ENCODE data around the gene NRG3.

NRG3 gene

DNA sequence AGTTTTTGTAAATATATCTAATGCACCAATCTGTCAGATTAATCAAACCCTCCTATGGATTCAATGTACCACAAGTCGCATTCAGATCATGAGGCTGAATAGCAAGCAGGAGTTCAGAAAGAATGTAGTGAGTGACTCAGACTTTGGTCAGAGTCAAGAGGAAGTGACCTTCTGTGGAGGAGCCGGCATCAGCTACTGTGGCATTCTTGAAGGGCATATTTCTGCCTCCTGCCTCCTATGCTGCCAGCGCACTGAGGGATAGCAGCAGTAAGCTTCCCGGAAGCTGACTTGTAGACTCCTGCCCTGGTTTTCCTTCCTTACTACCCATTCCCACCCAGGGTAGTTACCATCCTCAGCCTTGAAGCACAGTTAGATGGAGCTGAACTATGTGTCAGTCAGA, 867.5 kb downstream of the NRG3 start:
- H3K9me3 ChIP-seq (ENCODE audit: control insufficient read depth in 1 of 2, low read length in 2 of 2) = no peaks in the 10 kb centered on the region
- H3K27ac ChIP-seq (ENCODE audit: low read depth, low read length) = no peak overlapping the region
- no peak overlapping the region for H3K9ac ChIP-seq (ENCODE audit: low read depth in 1 of 2, low read length in 2 of 2)
- no peaks in the 10 kb centered on the region for H3K27me3 ChIP-seq (ENCODE audit: control insufficient read depth in 1 of 2, insufficient read depth in 2 of 2, low read length in 2 of 2)
- no peak overlapping the region for H3K4me3 ChIP-seq (ENCODE audit: low read depth in 1 of 2, low read length in 2 of 2)
- H3K36me3 ChIP-seq (ENCODE audit: control insufficient read depth in 1 of 2, insufficient read depth in 2 of 2, low read length in 2 of 2) = no peaks in the 10 kb centered on the region
- H3K4me1 ChIP-seq (ENCODE audit: control insufficient read depth in 1 of 2, insufficient read depth in 2 of 2, low read length in 2 of 2) = no peaks in the 10 kb centered on the region

DNA sequence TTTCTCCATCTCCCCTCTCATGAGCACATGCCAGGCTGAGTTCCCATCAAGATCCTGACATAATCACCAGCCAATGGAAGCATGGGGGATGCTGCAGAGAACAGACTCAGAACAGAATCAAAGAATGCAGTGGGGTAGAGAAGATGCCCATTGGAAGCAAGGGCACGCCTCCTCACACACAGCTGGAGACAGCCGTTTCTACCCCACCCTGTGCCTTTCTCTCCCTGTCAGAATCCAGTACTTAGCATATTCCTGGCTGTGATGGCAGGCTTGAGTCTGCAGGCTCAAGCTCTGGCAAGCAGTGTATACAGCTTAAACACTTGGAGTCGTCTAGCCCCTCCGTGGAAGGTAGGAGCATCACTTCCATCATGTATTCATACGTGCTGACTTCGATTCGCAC, 867.9 kb downstream of the NRG3 start:
- Histone ChIP-seq H3K27ac (ENCODE audit: low read depth, low read length) (no peak overlapping the region), H3K9me3 (ENCODE audit: control insufficient read depth in 1 of 2, low read length in 2 of 2) (no peaks in the 10 kb centered on the region)

DNA sequence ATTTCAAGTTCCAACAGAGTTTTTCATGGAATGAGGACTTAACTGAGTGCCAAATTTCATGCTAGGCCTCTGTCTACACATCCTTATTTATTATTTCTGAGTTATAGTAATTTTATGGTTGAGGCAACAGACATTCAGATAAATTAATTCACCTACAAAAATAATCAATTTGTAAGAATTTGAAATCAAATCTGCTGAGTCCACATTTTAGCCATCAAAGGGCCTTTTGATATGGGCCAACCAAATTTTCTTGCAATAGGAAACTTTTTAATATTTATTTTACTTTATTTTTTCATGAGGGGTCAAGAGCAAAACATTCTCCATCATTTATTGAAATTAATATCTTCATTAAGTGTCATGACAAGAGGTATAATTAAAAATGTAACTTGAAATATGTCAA, 875.5 kb downstream of the NRG3 start:
- no peaks in the 10 kb centered on the region for H3K27me3 ChIP-seq (ENCODE audit: control insufficient read depth in 1 of 2, insufficient read depth in 2 of 2, low read length in 2 of 2)
- H3K36me3 ChIP-seq (ENCODE audit: control insufficient read depth in 1 of 2, insufficient read depth in 2 of 2, low read length in 2 of 2) = no peaks in the 10 kb centered on the region
- no peaks in the 10 kb centered on the region for H3K4me1 ChIP-seq (ENCODE audit: control insufficient read depth in 1 of 2, insufficient read depth in 2 of 2, low read length in 2 of 2)
- H3K9ac ChIP-seq (ENCODE audit: low read depth in 1 of 2, low read length in 2 of 2) = no peak overlapping the region
- no peaks in the 10 kb centered on the region for H3K9me3 ChIP-seq (ENCODE audit: control insufficient read depth in 1 of 2, low read length in 2 of 2)
- no peak overlapping the region for H3K4me3 ChIP-seq (ENCODE audit: low read depth in 1 of 2, low read length in 2 of 2)
- no peak overlapping the region for H3K27ac ChIP-seq (ENCODE audit: low read depth, low read length)

More for the DNA sequence above, 867.9 kb downstream of the NRG3 start:
- Histone ChIP-seq H3K4me3 (ENCODE audit: low read depth in 1 of 2, low read length in 2 of 2) (no peak overlapping the region), H3K36me3 (ENCODE audit: control insufficient read depth in 1 of 2, insufficient read depth in 2 of 2, low read length in 2 of 2) (no peaks in the 10 kb centered on the region), H3K4me1 (ENCODE audit: control insufficient read depth in 1 of 2, insufficient read depth in 2 of 2, low read length in 2 of 2) (no peaks in the 10 kb centered on the region), H3K27me3 (ENCODE audit: control insufficient read depth in 1 of 2, insufficient read depth in 2 of 2, low read length in 2 of 2) (no peaks in the 10 kb centered on the region), H3K9ac (ENCODE audit: low read depth in 1 of 2, low read length in 2 of 2) (no peak overlapping the region)

DNA sequence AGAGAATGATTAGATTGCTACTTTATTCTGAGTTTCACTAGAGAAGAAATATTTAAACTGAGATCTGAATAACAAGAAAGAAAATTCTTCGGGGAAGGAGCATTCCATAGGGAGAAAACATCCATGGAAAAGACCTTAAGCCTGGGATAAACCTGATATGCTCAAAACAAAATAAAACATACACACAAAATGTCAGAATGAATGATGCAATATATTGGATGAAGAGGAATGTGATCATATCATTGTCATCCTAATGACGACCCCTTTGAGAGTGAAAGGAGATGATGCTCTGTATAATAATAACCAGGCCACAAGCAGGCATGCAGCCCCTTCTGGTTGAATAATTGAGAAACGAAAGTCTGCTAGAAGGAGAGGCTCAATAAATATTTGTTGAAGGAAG, 882.4 kb downstream of the NRG3 start:
- Histone ChIP-seq H3K27me3 (ENCODE audit: control insufficient read depth in 1 of 2, insufficient read depth in 2 of 2, low read length in 2 of 2) (no peaks in the 10 kb centered on the region), H3K9me3 (ENCODE audit: control insufficient read depth in 1 of 2, low read length in 2 of 2) (no peaks in the 10 kb centered on the region), H3K27ac (ENCODE audit: low read depth, low read length) (no peak overlapping the region), H3K9ac (ENCODE audit: low read depth in 1 of 2, low read length in 2 of 2) (no peak overlapping the region), H3K4me3 (ENCODE audit: low read depth in 1 of 2, low read length in 2 of 2) (no peak overlapping the region), H3K36me3 (ENCODE audit: control insufficient read depth in 1 of 2, insufficient read depth in 2 of 2, low read length in 2 of 2) (no peaks in the 10 kb centered on the region), H3K4me1 (ENCODE audit: control insufficient read depth in 1 of 2, insufficient read depth in 2 of 2, low read length in 2 of 2) (no peaks in the 10 kb centered on the region)

DNA sequence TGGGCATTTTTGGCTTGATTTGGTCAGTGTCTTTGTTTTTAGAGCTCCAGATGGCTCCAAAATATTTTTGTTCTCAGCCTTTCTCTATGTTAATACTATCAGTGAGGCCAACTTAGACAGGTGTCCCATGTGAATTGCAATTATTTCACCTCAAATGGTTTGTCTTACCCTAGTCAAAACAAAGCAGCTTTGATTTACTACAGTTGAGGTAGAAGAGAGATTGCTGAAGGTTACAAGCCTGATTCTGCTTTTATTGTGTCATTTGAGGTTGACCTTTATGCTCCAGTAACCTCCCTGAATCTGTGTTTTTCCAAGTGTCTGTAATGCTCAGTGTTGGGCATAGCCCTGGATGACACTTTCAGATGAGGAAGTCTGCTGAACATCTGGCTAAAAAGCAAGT, 882.9 kb downstream of the NRG3 start:
- H3K4me3 ChIP-seq (ENCODE audit: low read depth in 1 of 2, low read length in 2 of 2) = no peak overlapping the region
- H3K27me3 ChIP-seq (ENCODE audit: control insufficient read depth in 1 of 2, insufficient read depth in 2 of 2, low read length in 2 of 2) = no peaks in the 10 kb centered on the region
- H3K36me3 ChIP-seq (ENCODE audit: control insufficient read depth in 1 of 2, insufficient read depth in 2 of 2, low read length in 2 of 2) = no peaks in the 10 kb centered on the region
- H3K9ac ChIP-seq (ENCODE audit: low read depth in 1 of 2, low read length in 2 of 2) = no peak overlapping the region
- no peaks in the 10 kb centered on the region for H3K4me1 ChIP-seq (ENCODE audit: control insufficient read depth in 1 of 2, insufficient read depth in 2 of 2, low read length in 2 of 2)
- H3K9me3 ChIP-seq (ENCODE audit: control insufficient read depth in 1 of 2, low read length in 2 of 2) = no peaks in the 10 kb centered on the region
- no peak overlapping the region for H3K27ac ChIP-seq (ENCODE audit: low read depth, low read length)

- H3K4me1 ChIP-seq (ENCODE audit: control insufficient read depth in 1 of 2, insufficient read depth in 2 of 2, low read length in 2 of 2) = no peaks in the 10 kb centered on the region
- H3K9me3 ChIP-seq (ENCODE audit: control insufficient read depth in 1 of 2, low read length in 2 of 2) = no peaks in the 10 kb centered on the region
- H3K27ac ChIP-seq (ENCODE audit: low read depth, low read length) = no peak overlapping the region
- H3K9ac ChIP-seq (ENCODE audit: low read depth in 1 of 2, low read length in 2 of 2) = no peak overlapping the region
- H3K4me3 ChIP-seq (ENCODE audit: low read depth in 1 of 2, low read length in 2 of 2) = no peak overlapping the region
- no peaks in the 10 kb centered on the region for H3K36me3 ChIP-seq (ENCODE audit: control insufficient read depth in 1 of 2, insufficient read depth in 2 of 2, low read length in 2 of 2)
- no peaks in the 10 kb centered on the region for H3K27me3 ChIP-seq (ENCODE audit: control insufficient read depth in 1 of 2, insufficient read depth in 2 of 2, low read length in 2 of 2)
Observed at GRCh38 chr10:82759050-82759449, 884.1 kb downstream of the NRG3 start.

DNA sequence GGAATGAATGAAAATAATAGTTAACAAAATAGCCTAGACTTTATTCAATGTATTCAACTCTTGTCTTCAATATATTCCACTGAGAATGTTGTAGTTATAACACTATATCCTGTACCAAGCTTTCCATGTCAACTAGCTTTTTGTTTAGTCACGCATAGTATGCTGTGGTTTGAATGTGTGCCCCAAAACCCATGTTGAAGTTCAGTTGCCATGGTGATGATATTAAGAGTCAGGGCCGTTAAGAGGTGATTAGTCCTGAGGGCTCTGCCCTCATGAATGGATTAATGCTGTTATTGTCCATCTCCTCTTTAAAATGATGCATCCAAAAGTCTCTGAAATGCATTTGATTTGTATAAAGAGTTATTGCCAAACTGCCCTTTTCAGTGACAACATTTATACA, 887.6 kb downstream of the NRG3 start:
- Histone ChIP-seq H3K27ac (ENCODE audit: low read depth, low read length) (no peak overlapping the region), H3K9ac (ENCODE audit: low read depth in 1 of 2, low read length in 2 of 2) (no peak overlapping the region)

DNA sequence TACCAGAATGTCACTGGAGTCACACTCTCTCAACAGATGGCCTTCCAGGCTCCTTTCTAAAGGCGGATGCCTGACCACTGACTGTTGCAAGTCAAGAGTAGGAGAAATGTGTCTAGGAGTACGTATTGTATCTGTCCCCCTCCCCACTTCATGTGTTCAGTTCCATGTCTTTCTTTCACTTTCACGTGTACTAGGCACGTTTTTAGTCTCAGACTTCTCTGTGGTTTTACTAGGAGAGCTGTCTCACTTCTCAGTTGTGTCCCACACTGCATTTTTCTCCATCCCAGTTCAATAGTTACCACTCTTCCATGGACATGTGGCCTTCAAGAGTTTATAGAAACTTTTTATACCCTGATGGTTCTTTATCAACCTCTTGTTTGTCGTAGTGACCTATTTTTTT, 893.0 kb downstream of the NRG3 start:
- no peak overlapping the region for H3K9ac ChIP-seq (ENCODE audit: low read depth in 1 of 2, low read length in 2 of 2)
- no peaks in the 10 kb centered on the region for H3K27me3 ChIP-seq (ENCODE audit: control insufficient read depth in 1 of 2, insufficient read depth in 2 of 2, low read length in 2 of 2)
- no peaks in the 10 kb centered on the region for H3K9me3 ChIP-seq (ENCODE audit: control insufficient read depth in 1 of 2, low read length in 2 of 2)
- H3K4me3 ChIP-seq (ENCODE audit: low read depth in 1 of 2, low read length in 2 of 2) = no peak overlapping the region
- no peaks in the 10 kb centered on the region for H3K4me1 ChIP-seq (ENCODE audit: control insufficient read depth in 1 of 2, insufficient read depth in 2 of 2, low read length in 2 of 2)
- H3K27ac ChIP-seq (ENCODE audit: low read depth, low read length) = no peak overlapping the region
- H3K36me3 ChIP-seq (ENCODE audit: control insufficient read depth in 1 of 2, insufficient read depth in 2 of 2, low read length in 2 of 2) = no peaks in the 10 kb centered on the region

More for the DNA sequence above, 887.6 kb downstream of the NRG3 start:
- H3K9me3 ChIP-seq (ENCODE audit: control insufficient read depth in 1 of 2, low read length in 2 of 2) = no peaks in the 10 kb centered on the region
- H3K36me3 ChIP-seq (ENCODE audit: control insufficient read depth in 1 of 2, insufficient read depth in 2 of 2, low read length in 2 of 2) = no peaks in the 10 kb centered on the region
- H3K4me1 ChIP-seq (ENCODE audit: control insufficient read depth in 1 of 2, insufficient read depth in 2 of 2, low read length in 2 of 2) = no peaks in the 10 kb centered on the region
- H3K27me3 ChIP-seq (ENCODE audit: control insufficient read depth in 1 of 2, insufficient read depth in 2 of 2, low read length in 2 of 2) = no peaks in the 10 kb centered on the region
- H3K4me3 ChIP-seq (ENCODE audit: low read depth in 1 of 2, low read length in 2 of 2) = no peak overlapping the region

DNA sequence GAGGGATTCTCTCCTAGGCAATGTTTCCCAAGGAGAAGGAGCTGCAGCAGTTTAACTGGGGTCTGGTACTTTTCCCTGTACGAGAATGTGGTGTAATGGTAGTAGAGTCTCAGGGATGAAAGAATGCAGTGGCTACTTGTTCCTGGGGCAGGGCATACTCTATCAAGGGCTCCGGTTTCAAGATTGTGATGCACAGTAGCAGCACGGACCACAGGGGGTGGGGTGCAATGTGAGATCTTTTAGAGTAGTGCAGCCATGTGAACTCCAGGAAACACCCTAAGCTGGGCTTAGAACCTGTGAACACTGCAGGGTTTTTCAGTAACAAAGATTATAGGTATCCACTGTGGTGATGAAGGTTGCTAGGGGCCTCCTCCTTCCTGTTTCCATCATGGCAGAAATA, 903.9 kb downstream of the NRG3 start:
- no peak overlapping the region for H3K27ac ChIP-seq (ENCODE audit: low read depth, low read length)
- H3K9ac ChIP-seq (ENCODE audit: low read depth in 1 of 2, low read length in 2 of 2) = no peak overlapping the region
- H3K9me3 ChIP-seq (ENCODE audit: control insufficient read depth in 1 of 2, low read length in 2 of 2) = peaks cover 3 to 10% of the 10 kb centered on the region in 2 donors
- H3K36me3 ChIP-seq (ENCODE audit: control insufficient read depth in 1 of 2, insufficient read depth in 2 of 2, low read length in 2 of 2) = no peaks in the 10 kb centered on the region
- H3K27me3 ChIP-seq (ENCODE audit: control insufficient read depth in 1 of 2, insufficient read depth in 2 of 2, low read length in 2 of 2) = no peaks in the 10 kb centered on the region
- no peak overlapping the region for H3K4me3 ChIP-seq (ENCODE audit: low read depth in 1 of 2, low read length in 2 of 2)
- no peaks in the 10 kb centered on the region for H3K4me1 ChIP-seq (ENCODE audit: control insufficient read depth in 1 of 2, insufficient read depth in 2 of 2, low read length in 2 of 2)

GRCh38 chr10:82796510-82796909, 921.5 kb downstream of the NRG3 start:
- Histone ChIP-seq H3K27ac (ENCODE audit: low read depth, low read length) (no peak overlapping the region), H3K27me3 (ENCODE audit: control insufficient read depth in 1 of 2, insufficient read depth in 2 of 2, low read length in 2 of 2) (no peaks in the 10 kb centered on the region), H3K9ac (ENCODE audit: low read depth in 1 of 2, low read length in 2 of 2) (no peak overlapping the region)

GRCh38 chr10:82801289-82801688, 926.3 kb downstream of the NRG3 start:
- no peaks in the 10 kb centered on the region for H3K9me3 ChIP-seq (ENCODE audit: control insufficient read depth in 1 of 2, low read length in 2 of 2)
- no peak overlapping the region for H3K27ac ChIP-seq (ENCODE audit: low read depth, low read length)
- no peaks in the 10 kb centered on the region for H3K27me3 ChIP-seq (ENCODE audit: control insufficient read depth in 1 of 2, insufficient read depth in 2 of 2, low read length in 2 of 2)
- no peak overlapping the region for H3K9ac ChIP-seq (ENCODE audit: low read depth in 1 of 2, low read length in 2 of 2)
- H3K4me1 ChIP-seq (ENCODE audit: control insufficient read depth in 1 of 2, insufficient read depth in 2 of 2, low read length in 2 of 2) = no peaks in the 10 kb centered on the region
- no peak overlapping the region for H3K4me3 ChIP-seq (ENCODE audit: low read depth in 1 of 2, low read length in 2 of 2)
- H3K36me3 ChIP-seq (ENCODE audit: control insufficient read depth in 1 of 2, insufficient read depth in 2 of 2, low read length in 2 of 2) = no peaks in the 10 kb centered on the region

More at GRCh38 chr10:82796510-82796909, 921.5 kb downstream of the NRG3 start:
- Histone ChIP-seq H3K4me1 (ENCODE audit: control insufficient read depth in 1 of 2, insufficient read depth in 2 of 2, low read length in 2 of 2) (no peaks in the 10 kb centered on the region), H3K9me3 (ENCODE audit: control insufficient read depth in 1 of 2, low read length in 2 of 2) (no peaks in the 10 kb centered on the region), H3K36me3 (ENCODE audit: control insufficient read depth in 1 of 2, insufficient read depth in 2 of 2, low read length in 2 of 2) (no peaks in the 10 kb centered on the region), H3K4me3 (ENCODE audit: low read depth in 1 of 2, low read length in 2 of 2) (no peak overlapping the region)

All from duodenal mucosa (tissue), 2 donors.